Measurements from ENCODE around the gene XRCC5.

The XRCC5 gene

DNA sequence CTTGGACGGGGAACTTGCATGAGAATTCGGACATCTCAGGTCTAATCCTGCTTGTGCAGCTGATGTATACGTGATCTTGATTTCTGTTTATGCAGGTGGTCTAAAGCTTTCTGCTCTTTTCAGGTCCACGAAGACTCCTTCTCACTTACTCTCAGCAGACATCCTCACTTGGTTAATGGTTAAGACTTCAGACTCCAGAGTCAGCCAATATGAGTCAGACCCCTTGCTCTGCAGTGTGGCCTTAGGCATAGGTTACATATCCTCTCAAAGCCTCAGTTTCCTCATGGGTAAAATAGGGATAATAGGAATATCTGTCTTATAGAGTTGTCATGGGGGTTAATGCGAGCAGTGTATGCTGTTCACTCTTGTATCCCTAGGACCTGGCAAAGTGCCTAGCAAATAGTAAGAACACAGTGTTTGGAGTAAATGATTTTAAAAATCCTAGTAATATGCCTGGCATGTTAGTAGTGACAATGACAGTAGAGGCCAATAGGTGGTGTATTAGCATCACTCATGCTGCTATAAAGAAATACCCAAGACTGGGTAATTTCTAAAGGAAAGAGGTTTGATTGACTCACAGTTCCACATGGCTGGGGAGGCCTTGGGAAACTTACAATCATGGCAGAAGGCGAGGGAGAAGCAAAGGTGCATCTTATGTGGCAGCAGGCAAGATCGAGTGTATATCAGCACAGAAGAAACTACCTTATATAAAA is 42.3 kb downstream of the XRCC5 start:
- peak; percentile 32 for DNase-seq (ENCODE audit: low read depth, low spot score)

DNA sequence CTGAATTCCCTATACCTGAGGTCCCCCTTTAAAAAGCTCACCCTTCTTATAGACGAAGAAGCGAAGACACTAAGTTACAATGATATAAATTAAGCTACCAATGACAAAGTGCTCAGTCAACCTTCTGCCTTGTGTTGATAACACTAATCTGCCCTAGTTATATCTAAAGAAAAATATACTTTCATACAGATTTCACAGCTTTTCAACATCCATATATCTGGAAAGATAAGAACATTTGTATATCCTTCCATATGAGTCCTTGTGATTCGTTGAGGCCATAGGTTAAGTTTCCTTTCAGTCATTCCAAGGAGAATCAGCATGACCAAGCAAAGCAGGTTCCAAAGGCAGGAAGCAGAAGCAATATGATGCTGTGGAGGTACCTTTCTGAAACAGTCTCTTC is 46.8 kb downstream of the XRCC5 start:
- DNase-seq (ENCODE audit: low read depth, low spot score): no peak

DNA sequence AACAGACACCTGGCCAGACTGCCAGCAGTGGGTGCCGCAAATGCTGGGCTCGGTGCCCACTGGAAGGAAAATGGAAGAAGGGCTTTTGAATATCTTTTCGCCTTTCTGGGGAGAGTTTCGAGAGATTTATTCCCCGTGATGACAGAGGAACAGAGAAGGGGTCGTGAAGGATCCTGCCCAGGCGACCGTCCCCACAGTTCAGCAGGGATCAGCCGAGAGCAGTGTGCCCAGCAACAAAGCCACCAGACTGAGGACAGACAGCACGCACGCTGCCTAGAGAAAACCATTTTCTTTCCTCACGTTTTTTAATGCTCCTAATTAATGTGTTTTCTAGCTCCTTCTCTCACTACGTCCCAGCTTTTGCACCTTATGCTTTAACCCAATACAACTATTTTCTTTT is 47.7 kb downstream of the XRCC5 start:
- DNase-seq (ENCODE audit: low read depth, low spot score): no peak

DNA sequence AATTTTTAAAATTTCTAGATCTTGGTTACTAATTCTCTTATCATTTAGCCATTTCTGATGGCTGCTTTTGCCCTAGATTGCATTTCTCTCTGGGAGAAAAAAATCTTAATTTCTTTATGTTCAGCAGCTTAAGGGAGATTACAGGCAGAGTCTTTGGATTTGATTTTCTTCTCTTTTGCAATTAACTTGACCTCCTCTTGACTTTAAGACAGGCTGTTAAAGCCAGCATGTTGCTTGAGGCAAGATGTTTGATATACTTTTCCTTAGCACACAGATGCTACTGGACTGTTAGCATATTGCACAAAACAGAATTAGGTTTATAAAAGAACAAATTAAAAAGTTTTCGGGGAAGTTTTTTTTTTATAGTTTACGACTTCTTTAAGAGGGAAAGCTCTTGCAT is 50.0 kb downstream of the XRCC5 start:
- no peak for DNase-seq (ENCODE audit: low read depth, low spot score)

DNA sequence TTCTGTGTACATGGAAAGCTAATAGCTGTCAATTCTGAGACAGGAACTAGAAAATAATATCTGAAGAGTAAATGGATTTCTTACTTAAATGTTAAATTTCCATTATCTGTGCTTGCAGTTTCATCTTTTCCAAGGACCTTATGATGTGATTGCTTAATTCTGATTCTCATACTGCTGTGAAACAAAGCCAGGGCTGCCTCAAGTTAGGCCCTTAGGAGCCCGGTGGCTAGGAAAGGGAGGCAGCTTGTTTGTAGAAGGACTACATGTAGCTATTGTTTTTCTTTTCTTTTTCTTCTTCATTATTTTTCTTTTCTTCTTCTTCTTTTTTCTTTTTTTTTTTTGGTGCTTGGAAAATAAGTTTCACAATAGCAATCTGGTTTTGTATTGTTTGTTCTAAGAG is 50.5 kb downstream of the XRCC5 start:
- no peak for DNase-seq (ENCODE audit: low read depth, low spot score)

DNA sequence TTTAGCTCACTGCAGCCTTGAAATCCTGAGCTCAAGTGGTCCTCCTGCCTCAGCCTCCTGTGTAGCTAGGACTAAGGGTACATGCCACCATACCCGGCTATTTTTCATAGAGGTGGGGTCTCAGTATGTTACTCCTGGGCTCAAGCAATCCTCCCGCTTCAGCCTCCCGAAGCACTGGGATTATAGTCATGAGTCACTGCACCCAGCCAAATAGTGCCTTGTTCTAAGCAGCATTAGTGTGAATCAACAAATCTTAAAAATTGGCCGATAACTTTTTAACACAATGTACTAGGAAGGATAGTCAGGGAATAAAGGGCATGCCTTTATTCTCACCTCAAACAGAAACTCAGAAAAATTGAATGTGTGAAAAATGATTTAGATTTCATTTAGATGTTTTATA is 51.6 kb downstream of the XRCC5 start:
- DNase-seq (ENCODE audit: low read depth, low spot score): no peak

DNA sequence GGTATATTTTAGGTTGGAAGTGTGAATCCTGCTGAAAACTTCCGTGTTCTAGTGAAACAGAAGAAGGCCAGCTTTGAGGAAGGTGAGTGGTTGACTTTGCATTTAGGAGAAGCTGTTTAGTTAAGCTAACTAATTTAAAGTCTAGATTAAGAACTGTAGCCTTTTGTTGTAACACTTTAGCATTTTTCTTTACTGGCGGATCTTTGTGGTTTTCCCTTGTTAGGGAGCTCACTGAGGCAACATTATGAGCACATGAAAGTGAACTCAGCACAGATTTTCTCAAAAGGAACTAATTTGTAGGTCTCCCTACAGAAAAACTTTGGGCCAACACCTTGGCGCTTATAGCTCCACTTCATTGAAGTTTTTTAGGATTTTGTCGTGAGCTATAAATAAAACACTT is 52.8 kb downstream of the XRCC5 start:
- peak; percentile 22 for DNase-seq (ENCODE audit: low read depth, low spot score)

DNA sequence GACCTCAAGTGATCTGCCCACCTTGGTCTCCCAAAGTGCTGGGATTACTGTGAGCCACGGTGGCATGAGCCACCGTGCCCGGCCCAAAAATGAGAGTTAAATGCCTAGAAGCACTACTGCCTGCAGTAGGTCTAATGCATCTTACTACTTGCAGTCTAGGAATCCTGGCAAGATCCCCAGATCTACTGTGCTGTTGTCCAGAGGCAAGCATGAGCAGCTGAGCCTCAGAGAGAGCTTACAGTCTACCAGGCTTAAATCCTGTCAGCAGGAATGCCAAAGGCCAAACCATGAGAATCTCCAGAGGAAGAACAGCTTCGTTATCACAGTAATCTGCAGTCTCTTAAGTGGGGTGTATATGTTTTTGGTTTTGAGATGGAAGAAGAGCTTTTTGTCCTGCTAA is 54.4 kb downstream of the XRCC5 start:
- DNase-seq (ENCODE audit: low read depth, low spot score): peak; percentile 78

DNA sequence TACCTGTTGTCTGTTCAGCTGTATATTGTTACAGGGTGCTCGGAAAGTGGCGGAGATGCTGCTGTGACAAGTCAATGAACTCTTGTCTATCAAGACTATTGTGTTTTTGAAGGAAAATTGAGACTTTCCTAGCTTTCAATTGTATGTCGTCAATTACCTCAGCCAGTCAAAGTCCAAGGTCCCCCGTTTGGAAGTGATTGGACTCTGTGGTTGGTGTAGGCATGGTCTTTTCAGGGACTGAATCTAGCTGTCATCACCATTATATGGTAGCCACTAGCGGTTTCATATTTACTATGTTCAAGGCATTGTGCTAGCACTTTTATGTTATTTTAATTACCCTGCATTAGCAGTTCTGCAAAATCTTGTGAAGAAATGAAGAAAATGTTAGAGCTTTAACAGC is 54.9 kb downstream of the XRCC5 start:
- no peak for DNase-seq (ENCODE audit: low read depth, low spot score)

DNA sequence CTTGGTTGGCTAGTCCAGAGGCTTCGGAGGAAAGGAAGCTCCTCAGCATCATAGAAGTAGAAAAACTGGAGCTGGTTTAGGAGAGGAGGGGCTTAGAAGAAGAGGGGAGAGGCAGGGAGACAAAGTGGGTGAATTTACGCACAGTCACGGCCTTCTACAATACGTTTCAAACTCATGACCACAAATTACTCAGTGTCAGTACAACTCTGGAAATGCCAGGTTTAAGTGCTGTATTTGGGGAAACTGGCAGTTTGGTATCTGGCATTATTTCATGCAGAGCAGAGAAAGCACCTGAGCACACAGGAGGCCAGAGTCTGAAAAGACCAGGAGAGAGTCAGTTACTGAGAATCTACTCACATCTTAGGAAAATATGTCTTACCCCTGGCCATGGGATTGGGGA is 55.4 kb downstream of the XRCC5 start:
- no peak for DNase-seq (ENCODE audit: low read depth, low spot score)

DNA sequence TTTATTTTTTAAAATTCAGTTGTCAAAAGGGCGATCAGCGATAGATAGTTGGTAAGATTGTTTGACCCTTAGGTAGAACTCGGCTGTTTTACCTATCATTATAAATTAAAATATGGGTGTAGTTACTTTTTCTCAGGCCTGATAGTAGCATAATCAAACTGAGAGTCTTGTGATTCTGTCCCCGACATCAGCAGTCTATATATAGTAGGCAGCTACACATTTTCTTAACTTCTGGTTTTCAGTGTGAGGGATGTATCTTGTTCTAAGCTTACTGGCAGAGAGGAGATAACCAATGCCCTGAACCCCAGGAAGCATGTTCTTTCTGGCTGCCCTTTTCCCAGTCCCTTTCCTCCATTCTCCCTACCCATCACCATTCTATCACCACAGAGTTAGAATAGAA is 56.6 kb downstream of the XRCC5 start:
- no peak for DNase-seq (ENCODE audit: low read depth, low spot score)

DNA sequence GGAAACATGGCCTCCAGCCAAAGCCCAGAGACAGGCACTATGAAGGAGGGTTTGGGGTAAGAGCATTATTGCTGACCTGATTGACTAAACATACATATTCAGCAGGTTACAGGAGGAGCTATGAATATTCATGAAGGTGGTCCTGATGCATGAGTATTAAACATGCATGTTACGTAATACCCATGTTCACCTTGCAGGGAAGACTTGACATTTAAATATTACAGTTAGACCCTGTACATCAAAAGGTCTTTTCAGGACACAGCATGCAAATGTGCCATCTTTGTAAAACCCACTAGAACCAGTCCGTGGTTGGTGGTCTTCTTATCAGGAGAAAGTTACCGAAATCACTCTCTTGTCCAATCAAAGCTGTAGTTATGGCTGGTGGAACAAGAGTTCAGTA is 59.9 kb downstream of the XRCC5 start:
- DNase-seq (ENCODE audit: low read depth, low spot score): no peak

DNA sequence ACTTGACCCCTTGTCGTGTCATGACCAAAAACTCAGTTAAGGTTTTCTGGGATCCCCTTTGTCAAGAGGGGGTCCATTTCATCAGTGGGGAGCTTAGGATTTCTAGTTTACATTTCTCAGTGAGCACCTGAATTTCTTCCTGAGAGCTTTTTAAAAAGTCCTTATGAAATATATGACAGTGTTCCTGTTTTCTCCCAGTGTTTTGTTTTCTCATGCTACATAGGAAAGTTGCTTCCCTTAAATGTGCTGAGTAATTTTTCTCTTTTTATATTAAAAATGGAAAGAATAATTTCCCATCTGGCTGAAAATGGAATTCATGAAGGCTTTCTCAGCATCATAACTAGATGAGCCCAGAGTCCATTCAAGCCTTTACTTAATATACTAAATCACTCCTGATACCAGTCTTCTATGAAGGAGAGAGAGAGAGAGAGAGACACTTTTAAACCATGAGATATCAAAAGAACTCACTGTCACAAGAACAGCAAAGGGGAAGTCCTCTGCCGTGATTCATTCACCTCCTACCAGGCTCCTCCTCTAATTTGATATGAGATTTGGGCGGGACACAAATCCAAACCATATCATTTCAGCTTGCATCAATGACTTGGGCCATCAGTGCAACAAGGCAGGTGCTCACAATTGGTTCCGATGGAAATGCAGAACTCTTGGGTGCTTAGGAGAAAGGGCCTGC is 61.1 kb downstream of the XRCC5 start:
- no peak for DNase-seq (ENCODE audit: low read depth, low spot score)

DNA sequence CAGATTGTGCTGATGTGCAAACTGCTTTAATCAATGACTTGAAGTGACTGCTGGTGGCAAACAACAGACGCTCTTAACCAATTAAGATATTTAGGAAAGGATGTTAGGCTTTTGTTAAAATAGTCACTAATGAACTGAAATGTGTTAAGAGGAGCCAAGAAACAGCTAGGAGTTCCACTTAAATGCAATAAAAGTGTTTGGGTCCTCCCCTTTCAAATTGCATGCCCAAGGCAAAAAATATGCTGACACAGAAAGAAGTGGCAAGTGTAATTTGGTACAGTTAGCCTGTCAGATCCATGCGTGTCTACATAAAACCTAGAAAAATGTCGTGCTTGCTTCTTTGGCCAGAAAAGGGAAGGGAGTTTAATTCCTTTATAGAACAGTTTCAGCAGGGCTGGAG is 61.9 kb downstream of the XRCC5 start:
- no peak for DNase-seq (ENCODE audit: low read depth, low spot score)

DNA sequence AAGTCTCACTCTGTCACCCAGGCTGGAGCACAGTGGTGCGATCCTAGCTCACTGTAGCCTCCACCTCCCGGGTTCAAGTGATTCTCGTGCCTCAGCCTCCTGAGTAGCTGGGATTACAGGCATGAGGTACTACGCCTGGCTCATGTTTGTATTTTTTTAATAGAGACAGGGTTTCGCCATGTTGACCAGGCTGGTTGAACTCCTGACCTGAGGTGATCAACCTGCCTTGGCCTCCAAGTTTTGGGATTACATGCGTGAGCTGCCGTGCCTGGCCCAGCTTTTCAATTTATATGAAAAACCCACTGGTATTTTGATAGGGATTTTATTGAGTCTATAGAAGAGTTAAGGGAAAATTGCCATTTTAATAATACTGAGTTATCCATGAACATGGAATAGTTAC is 63.3 kb downstream of the XRCC5 start:
- DNase-seq (ENCODE audit: low read depth, low spot score): no peak

DNA sequence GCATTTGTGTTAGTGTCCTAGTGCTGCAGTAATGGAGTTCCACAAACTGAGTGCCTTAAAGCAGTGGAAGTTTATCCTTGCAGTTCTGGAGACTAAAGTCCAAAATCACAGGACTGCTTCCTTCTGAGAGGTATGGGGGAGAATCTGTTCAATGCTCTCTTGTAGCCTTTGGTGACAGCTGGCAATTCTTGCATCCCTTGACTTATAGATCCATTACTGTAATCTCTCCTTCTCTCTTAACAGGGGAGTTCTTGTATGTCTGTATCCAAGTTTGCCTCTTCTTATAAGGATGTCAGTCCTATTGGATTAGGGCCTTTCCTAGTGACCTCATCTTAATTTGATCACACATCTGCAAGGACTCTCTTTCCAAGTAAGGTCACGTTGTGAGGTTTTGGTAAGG is 69.9 kb downstream of the XRCC5 start:
- DNase-seq (ENCODE audit: low read depth, low spot score): no peak

DNA sequence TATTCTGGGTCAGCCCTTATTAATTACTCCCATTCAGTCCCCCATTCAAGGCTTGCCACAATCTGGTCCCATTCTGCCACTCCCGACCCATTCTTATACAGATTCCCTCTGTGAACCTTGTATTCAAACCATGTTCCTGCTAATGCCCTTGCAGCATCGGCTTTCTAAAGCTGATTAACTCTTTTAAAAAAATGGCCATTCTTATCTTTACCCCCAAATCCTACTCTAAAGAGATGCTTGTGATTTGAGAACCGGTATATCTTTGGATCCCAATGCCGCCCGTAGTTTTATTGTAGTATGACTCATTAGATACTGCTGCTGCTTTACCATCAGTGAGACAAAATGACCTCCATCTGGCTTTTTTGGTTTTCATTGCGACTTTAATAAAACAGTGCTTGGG is 72.2 kb downstream of the XRCC5 start:
- DNase-seq (ENCODE audit: low read depth, low spot score): no peak

DNA sequence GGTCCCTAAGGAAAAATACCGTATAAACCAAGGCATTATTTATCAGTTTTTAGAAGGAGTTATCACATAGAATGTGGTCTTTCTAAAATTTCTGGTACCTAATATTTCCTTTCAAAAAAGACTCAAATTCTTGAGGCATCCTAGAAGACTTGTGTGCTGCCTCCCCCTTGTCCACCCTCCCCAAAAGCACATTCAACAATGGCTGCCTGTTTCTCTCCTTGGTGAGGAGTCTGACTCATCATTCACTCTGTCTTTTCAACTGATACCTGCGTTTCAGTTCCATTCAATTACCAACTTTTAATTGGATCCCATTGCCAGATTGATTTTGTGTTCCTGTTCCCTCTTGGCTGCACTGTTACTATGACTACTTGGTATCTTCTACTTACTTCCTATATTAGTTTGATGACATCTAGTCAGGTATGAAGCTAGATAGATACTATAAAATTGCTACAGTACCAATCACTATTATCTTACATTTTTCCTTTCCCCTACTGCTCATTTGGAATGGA is 72.9 kb downstream of the XRCC5 start:
- no peak for DNase-seq (ENCODE audit: low read depth, low spot score)

DNA sequence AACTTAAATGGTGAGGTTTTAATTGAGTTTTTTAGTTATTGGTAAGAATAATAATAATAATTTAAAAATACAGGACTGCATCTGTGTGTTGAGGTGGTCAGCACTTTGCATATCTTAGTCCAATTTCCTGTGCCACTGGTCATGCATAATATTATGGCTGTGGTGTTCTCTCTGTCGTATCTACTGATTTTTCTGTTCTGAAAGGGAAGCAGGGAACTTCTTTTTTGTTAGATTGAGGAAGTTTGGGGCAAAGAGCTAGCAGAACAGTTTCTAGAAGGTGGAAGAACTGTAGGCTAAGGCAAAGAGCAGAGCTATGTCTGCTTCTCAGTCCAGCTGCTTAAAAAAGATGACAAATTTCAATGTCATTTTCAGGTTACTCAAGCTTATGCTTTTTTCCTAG is 74.3 kb downstream of the XRCC5 start:
- DNase-seq (ENCODE audit: low read depth, low spot score): no peak

DNA sequence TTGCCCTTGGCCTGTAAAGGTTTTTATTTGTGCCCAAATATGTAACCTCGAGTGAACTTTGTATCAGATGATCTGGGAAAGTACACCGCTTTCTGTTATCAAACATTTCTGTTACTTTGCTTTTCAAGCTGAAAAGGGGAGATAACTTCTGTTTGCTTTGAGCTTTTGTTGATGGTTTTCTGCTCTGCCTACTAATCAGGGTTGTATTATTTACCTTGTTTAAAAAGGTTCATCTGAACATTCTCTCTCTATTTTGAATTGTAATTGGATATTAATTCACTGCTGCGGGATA is 79.4 kb downstream of the XRCC5 start:
- no peak for DNase-seq (ENCODE audit: low read depth, low spot score)

DNA sequence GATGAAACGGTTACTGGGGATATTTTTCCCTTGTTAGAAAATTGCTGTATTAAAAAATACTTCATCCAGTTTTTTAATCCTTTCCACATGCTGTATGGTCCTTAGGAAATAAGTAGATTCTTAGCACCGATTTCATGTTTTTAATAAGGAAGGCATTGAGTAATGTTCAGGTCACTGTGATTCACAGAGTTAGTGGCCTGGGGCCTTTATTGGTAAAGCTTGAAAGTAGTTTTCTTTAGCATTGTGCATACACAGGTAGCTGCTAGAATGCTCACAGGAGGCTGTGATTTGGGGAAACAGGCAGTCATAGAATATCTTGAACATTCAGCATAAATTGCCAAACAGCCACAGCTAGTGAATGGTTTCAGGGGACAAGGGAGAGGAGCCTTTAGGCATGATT is 79.8 kb downstream of the XRCC5 start:
- DNase-seq (ENCODE audit: low read depth, low spot score): no peak

DNA sequence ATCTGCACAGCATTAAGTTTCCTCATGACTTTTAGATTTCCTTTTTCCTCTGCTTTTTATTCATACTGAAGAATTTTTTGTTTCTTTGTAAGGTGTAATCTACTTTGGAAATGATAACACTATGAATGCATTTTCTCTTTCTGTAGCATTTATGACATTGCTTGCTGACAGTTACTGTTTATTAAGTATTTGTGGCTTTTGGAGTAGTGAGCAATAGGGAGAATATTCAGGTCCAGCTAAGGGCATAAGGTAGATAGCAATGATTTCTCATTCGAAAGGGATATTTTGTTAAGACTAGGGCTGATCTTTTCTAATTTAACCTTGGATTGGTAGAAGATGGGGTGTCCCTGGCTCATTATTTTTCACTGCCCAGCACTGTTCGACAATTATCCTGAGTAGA is 80.3 kb downstream of the XRCC5 start:
- no peak for DNase-seq (ENCODE audit: low read depth, low spot score)

DNA sequence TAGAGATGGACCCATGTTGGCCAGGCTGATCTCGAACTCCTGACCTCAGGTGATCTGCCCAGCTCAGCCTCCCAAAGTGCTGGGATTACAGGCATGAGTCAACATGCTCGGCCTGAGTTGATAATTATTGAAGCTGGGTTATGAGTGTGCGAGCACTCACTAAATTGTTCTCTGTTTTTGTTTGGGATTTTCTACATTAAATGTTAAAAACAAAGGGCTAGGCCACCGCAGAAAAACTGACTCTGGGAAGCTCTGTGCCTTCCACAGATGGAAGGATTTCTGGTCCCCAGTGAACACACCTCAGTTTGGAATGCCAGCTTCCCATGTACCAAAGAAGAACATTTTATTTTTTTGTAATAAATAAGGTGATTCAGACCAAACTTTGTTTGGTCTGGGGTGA is 83.0 kb downstream of the XRCC5 start:
- DNase-seq (ENCODE audit: low read depth, low spot score): peak; percentile 41

DNA sequence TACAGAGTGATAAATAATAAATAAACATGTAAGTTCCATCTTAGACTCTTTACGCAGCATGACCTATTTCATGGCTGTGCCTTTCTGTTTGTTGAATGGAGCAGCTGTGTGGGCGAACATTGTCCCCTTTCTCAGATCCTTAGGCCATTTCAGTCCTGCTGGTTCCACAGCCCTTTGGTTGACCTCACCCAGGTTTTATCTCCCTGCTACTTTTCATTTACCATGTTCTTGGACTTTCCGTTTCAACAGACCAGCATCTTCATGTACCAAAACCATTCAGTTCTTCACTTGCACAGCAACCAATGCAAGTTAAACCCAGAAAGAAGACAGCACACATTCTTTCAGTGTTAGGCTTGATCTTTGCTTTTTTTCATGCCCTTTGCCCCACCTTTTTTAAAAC is 83.8 kb downstream of the XRCC5 start:
- DNase-seq (ENCODE audit: low read depth, low spot score): no peak
